ENCODE data around the gene CD58. TPM values are rescaled to one million over a fixed set of nuclear protein-coding genes. Genes with fewer than 3 reads are reported as not detected.

The CD58 gene
- polyA plus RNA-seq, 1 experiment, result 7.3 TPM

- Histone ChIP-seq H3K27ac (ENCODE audit: low read depth, low read length) (no peak overlapping the region), H3K27me3 (ENCODE audit: control insufficient read depth, insufficient read depth, low read length) (no peaks in the 10 kb centered on the region), H3K4me3 (ENCODE audit: low read depth, low read length) (no peak overlapping the region), H3K9me3 (ENCODE audit: control insufficient read depth, insufficient read depth, low read length) (no peaks in the 10 kb centered on the region)
- TF ChIP-seq CTCF (IDR thresholded peaks at IDR 0.05; ENCODE audit: low read depth, low read length), result no peak
- no peak for DNase-seq (ENCODE audit: low read depth, low spot score)
- ChIA-PET POLR2A (no interaction called here), CTCF (interaction anchor here (1.0 to 1.1 kb wide), 3 partner anchors 18 to 57 kb away, joined by 3 to 5 read pairs (median 3); no protein-coding TSS in a partner anchor)
Observed at GRCh38 chr1:116556289-116557006, 14.4 kb downstream of the CD58 start.

- Histone ChIP-seq H3K9me3 (ENCODE audit: control insufficient read depth, insufficient read depth, low read length) (no peaks in the 10 kb centered on the region), H3K4me3 (ENCODE audit: low read depth, low read length) (no peak overlapping the region), H3K27ac (ENCODE audit: low read depth, low read length) (no peak overlapping the region), H3K27me3 (ENCODE audit: control insufficient read depth, insufficient read depth, low read length) (no peaks in the 10 kb centered on the region)
- CTCF ChIA-PET, result no interaction called here
- no peak for DNase-seq (ENCODE audit: low read depth, low spot score)
- TF ChIP-seq CTCF (IDR thresholded peaks at IDR 0.05; ENCODE audit: low read depth, low read length), result no peak
- POLR2A ChIA-PET, result no interaction called here
Observed at GRCh38 chr1:116554924-116555323, 15.9 kb downstream of the CD58 start.

DNA sequence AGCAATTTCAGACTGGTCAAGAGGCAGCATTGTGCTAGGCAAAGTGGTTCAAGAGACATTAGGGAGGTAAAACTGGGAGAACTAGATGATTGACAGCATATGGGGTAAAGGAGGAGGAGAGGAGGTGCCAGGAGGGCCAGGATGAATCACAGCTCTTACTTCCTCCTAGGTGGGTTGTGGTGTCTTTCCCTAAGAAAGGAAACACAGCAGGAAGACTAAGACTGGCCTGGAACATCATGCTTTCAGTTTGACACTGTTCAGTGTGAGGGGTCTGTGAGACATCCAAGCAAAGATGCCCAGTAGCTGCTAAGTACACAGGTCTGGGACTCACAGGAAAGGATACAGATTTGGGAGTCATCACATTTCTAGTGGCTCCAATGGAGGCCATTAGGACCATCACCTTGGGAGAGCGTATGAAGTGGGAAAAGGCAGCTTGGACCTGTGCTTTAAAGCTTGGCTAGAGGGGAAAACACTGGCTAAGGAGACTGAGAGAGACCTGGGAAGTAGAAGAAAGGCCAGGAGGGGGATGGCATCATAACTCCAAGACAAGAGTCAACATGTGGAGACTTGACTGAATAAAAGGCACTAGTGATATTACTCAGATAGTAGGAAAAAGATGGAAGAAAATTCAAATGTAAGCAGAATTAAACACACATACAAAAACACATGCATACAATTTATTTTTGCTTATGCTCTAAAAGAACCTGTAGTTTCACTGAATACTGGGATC, 17.3 kb downstream of the CD58 start:
- Histone ChIP-seq H3K27me3 (ENCODE audit: control insufficient read depth, insufficient read depth, low read length) (no peaks in the 10 kb centered on the region), H3K9me3 (ENCODE audit: control insufficient read depth, insufficient read depth, low read length) (no peaks in the 10 kb centered on the region), H3K27ac (ENCODE audit: low read depth, low read length) (no peak overlapping the region), H3K4me3 (ENCODE audit: low read depth, low read length) (no peak overlapping the region)
- DNase-seq (ENCODE audit: low read depth, low spot score), result no peak
- ChIA-PET POLR2A (no interaction called here), CTCF (no interaction called here)
- TF ChIP-seq CTCF (IDR thresholded peaks at IDR 0.05; ENCODE audit: low read depth, low read length), result no peak

DNA sequence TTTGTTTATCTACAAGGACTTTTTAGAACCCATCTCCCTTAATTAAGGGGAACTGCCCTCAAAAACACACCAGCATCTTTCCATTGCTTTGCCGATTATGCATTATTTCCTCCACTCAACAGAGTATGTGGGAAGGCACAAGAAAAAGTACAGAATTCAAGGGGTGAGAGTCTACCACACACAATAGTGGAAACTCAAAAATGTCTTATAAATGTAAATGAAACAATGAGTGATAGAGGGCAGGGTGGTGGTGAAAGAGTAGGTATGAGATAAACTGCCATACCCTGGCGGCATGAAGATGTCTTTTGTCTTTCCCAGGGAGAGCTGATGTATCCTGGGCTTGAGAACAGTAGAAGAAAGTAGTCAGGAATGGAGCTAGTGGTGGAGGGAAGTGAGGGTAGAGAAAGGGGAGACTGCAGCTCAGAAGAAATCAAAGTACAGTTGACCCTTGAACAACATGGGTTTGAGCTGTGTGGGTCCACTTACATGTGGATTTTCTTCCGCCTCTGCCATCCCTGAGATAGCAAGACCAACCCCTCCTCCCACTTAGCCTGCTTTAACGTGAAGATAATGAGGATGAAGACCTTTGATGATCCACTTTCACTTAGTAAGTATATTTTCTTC, 24.4 kb downstream of the CD58 start:
- ChIA-PET CTCF (interaction anchor here (0.7 kb wide), 1 partner anchor 473 kb away, joined by 4 read pairs; no protein-coding TSS in a partner anchor), POLR2A (interaction anchor here (0.7 kb wide), 2 partner anchors 26 to 994 kb away, joined by 3 read pairs; no protein-coding TSS in a partner anchor)
- H3K27ac ChIP-seq (ENCODE audit: low read depth, low read length), result no peak overlapping the region
- DNase-seq (ENCODE audit: low read depth, low spot score), result no peak
- H3K4me3 ChIP-seq (ENCODE audit: low read depth, low read length), result no peak overlapping the region
- TF ChIP-seq CTCF (IDR thresholded peaks at IDR 0.05; ENCODE audit: low read depth, low read length), result no peak
- no peaks in the 10 kb centered on the region for H3K27me3 ChIP-seq (ENCODE audit: control insufficient read depth, insufficient read depth, low read length)
- no peaks in the 10 kb centered on the region for H3K9me3 ChIP-seq (ENCODE audit: control insufficient read depth, insufficient read depth, low read length)

DNA sequence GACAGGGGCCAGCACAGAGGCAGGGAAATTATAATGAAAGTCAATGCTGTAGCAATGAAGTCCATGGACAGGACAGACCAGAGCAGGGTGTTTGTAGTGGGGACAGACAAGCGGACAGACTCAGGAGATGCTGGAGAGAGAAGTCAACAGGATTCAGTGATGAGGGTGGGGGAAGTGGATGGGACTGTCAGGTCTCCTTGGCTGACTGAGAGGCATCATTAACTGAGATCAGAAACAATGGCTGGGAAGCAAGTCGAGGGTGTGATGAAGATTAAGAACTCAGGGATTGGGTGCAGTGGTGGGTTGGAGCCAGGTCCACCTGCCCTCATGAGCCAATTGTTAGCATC, 25.5 kb downstream of the CD58 start:
- Histone ChIP-seq H3K9me3 (ENCODE audit: control insufficient read depth, insufficient read depth, low read length) (no peaks in the 10 kb centered on the region), H3K27me3 (ENCODE audit: control insufficient read depth, insufficient read depth, low read length) (no peaks in the 10 kb centered on the region), H3K4me3 (ENCODE audit: low read depth, low read length) (no peak overlapping the region), H3K27ac (ENCODE audit: low read depth, low read length) (no peak overlapping the region)
- no peak for DNase-seq (ENCODE audit: low read depth, low spot score)
- ChIA-PET CTCF (no interaction called here), POLR2A (no interaction called here)
- TF ChIP-seq CTCF (IDR thresholded peaks at IDR 0.05; ENCODE audit: low read depth, low read length), result no peak
